NT2/D1 (cell line): ENCODE measurements around the gene WBP4.
"Not testable (repeated sequence)": the region's sequence is repeated elsewhere in the genome, so short reads cannot be mapped to it uniquely, and the experiment has no call there.

Experiments used
- DNase-seq: peaks from one replicate; pipeline ENCODE4 v3.0.0-alpha.2; 2011; ENCODE audit warnings: low read depth, low spot score
- H3K27me3 ChIP-seq: 2 replicates; pipeline ENCODE4 v1.6.0; 2011; ENCODE audit warnings: mild to moderate bottlenecking; ENCODE audit not compliant: insufficient read length, insufficient read depth
- H3K36me3 ChIP-seq: 2 replicates; pipeline ENCODE4 v1.6.1; 2011; ENCODE audit warnings: mild to moderate bottlenecking, low read length, mixed read lengths; ENCODE audit not compliant: insufficient read depth, insufficient read length
- H3K4me1 ChIP-seq: 2 replicates; pipeline ENCODE4 v1.5.1; 2011; ENCODE audit not compliant: insufficient read depth, insufficient read length
- H3K4me3 ChIP-seq: 2 replicates; pipeline ENCODE4 v1.5.1; 2011; ENCODE audit warnings: low read depth; ENCODE audit not compliant: insufficient read length
- H3K9ac ChIP-seq: 2 replicates; pipeline ENCODE4 v1.6.0; 2011; ENCODE audit warnings: low read depth; ENCODE audit not compliant: insufficient read length
- H3K9me3 ChIP-seq: 2 replicates; pipeline ENCODE4 v1.5.1; 2011; ENCODE audit warnings: mild to moderate bottlenecking, low read length; ENCODE audit not compliant: insufficient read depth
- SUZ12 ChIP-seq: IDR thresholded peaks from 2 replicates; pipeline ENCODE4 v1.6.1; 2011; ENCODE audit not compliant: insufficient read length, insufficient read depth; ENCODE audit errors: extremely low read depth
- YY1 ChIP-seq: IDR thresholded peaks from 2 replicates; pipeline ENCODE4 v1.6.1; 2011; ENCODE audit not compliant: insufficient read length, insufficient read depth
- ZNF274 ChIP-seq: IDR thresholded peaks from 2 replicates; pipeline ENCODE4 v1.6.1; 2011; ENCODE audit warnings: mild to moderate bottlenecking, low read depth, low read length

WBP4 gene

DNA sequence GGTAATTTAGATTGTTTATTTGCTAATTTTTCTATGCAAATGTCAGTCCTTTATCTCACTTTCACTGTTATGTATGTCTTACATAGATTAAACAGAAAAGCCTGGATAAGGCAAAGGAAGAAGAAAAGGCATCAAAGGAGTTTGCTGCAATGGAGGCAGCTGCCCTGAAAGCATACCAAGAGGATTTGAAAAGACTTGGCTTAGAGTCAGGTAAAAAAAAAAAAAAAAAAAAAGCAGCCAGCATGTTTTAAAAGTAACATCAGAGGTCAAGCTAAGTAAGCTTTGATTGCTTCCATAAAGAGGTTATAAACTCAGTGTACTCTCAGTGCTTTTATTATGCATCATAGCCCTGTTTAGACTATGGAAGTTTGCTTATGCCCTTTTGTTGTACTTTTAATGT is 3.8 kb downstream of the WBP4 start:
- DNase-seq, result no peak
- H3K4me1 ChIP-seq, result no peaks in the 10 kb centered on the region
- no peaks in the 10 kb centered on the region for H3K27me3 ChIP-seq
- TF ChIP-seq YY1, result no peak
- TF ChIP-seq SUZ12, result no peak
- no peak for TF ChIP-seq ZNF274
- H3K9ac ChIP-seq, result no peak overlapping the region
- peaks cover 58% of the 10 kb centered on the region for H3K36me3 ChIP-seq
- H3K9me3 ChIP-seq, result peaks cover 21% of the 10 kb centered on the region
- no peak overlapping the region for H3K4me3 ChIP-seq

GRCh38 chr13:41074523-41074922 is 13.2 kb downstream of the WBP4 start:
- no peak for DNase-seq
- Histone ChIP-seq H3K4me3 (no peak overlapping the region), H3K4me1 (no peaks in the 10 kb centered on the region), H3K36me3 (peaks cover 67% of the 10 kb centered on the region), H3K27me3 (no peaks in the 10 kb centered on the region), H3K9ac (no peak overlapping the region), H3K9me3 (no peaks in the 10 kb centered on the region)
- TF ChIP-seq YY1 (no peak), ZNF274 (no peak), SUZ12 (no peak)

- TF ChIP-seq ZNF274 (no peak), SUZ12 (no peak), YY1 (no peak)
- Histone ChIP-seq H3K9ac (no peak overlapping the region), H3K9me3 (no peaks in the 10 kb centered on the region), H3K27me3 (no peaks in the 10 kb centered on the region), H3K4me1 (no peaks in the 10 kb centered on the region), H3K36me3 (peaks cover 63% of the 10 kb centered on the region), H3K4me3 (no peak overlapping the region)
- DNase-seq, result no peak
Observed at GRCh38 chr13:41075034-41075433, 13.7 kb downstream of the WBP4 start.

DNA sequence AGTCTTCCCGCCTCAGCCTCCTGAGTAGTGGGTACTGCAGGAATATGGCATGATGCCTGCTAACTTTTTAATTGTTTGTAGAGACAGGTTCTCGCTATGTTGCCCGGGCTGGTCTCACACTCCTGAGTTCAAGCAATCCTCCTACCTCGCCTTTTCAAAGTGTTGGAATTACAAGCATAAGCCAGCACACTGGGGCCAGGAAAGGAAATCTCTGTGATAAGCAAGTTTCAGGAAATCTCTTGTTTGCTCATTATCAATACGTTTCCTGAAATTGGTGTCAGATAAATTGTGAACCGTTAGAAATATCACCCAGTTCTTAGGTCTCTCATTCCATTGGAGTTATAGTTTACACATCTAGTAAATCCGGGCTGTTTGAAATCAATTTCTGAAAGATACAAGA is 14.2 kb downstream of the WBP4 start:
- no peaks in the 10 kb centered on the region for H3K9me3 ChIP-seq
- no peaks in the 10 kb centered on the region for H3K4me1 ChIP-seq
- no peak overlapping the region for H3K4me3 ChIP-seq
- TF ChIP-seq SUZ12 (no peak), YY1 (no peak), ZNF274 (no peak)
- no peaks in the 10 kb centered on the region for H3K27me3 ChIP-seq
- H3K9ac ChIP-seq, result no peak overlapping the region
- DNase-seq, result no peak
- H3K36me3 ChIP-seq, result peaks cover 59% of the 10 kb centered on the region

DNA sequence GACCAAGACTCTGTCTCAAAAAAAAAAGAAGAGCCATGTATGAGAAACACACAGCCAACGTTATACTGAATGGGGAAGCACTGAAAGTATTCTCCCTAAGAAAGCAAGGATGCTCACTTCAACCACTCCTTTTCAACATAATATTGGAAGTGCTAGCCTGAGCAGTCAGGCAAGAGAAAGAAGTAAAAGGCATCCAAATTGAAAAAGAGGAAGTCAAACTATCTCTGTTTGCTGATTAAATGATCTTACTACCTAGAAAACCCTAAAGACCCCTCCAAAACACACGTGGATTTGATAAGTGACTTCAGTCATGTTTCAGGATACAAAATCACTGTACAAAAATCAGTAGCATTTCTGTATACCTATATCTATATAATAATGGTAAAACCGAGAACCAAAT is 16.2 kb downstream of the WBP4 start:
- no peak overlapping the region for H3K9ac ChIP-seq
- TF ChIP-seq ZNF274, result no peak
- no peak for TF ChIP-seq YY1
- no peak for TF ChIP-seq SUZ12
- H3K36me3 ChIP-seq, result peaks cover 48% of the 10 kb centered on the region
- no peaks in the 10 kb centered on the region for H3K4me1 ChIP-seq
- no peak overlapping the region for H3K4me3 ChIP-seq
- H3K27me3 ChIP-seq, result no peaks in the 10 kb centered on the region
- H3K9me3 ChIP-seq, result no peaks in the 10 kb centered on the region
- DNase-seq, result no peak

DNA sequence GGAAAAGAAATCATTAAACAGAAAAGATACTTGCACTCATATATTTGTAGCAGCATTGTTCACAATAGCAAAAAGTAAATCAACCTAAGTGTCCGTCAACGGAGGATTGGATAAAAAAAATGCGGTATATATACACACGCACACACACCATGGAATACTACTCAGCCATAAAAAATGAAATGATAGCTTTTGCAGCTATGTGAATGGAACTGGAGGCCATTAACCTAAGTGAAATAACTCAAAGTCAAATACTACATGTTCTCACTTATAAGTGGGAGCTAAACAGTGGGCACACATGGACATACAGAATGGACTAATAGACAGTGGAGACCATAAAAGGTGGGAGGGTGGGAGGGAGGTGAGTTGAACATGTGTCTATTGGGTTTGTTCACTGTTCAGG is 18.4 kb downstream of the WBP4 start:
- no peak overlapping the region for H3K9ac ChIP-seq
- H3K4me3 ChIP-seq, result no peak overlapping the region
- H3K36me3 ChIP-seq, result peaks cover 47% of the 10 kb centered on the region
- no peak for TF ChIP-seq YY1
- TF ChIP-seq ZNF274, result no peak
- TF ChIP-seq SUZ12, result no peak
- no peaks in the 10 kb centered on the region for H3K27me3 ChIP-seq
- H3K4me1 ChIP-seq, result no peaks in the 10 kb centered on the region
- no peaks in the 10 kb centered on the region for H3K9me3 ChIP-seq
- no peak for DNase-seq

GRCh38 chr13:41085961-41086585 is 24.8 kb downstream of the WBP4 start:
- Histone ChIP-seq H3K4me3 (no peak overlapping the region), H3K4me1 (peaks cover 2% of the 10 kb centered on the region), H3K36me3 (peaks cover 21% of the 10 kb centered on the region), H3K9ac (no peak overlapping the region), H3K9me3 (no peaks in the 10 kb centered on the region), H3K27me3 (no peaks in the 10 kb centered on the region)
- TF ChIP-seq YY1 (no peak), ZNF274 (no peak), SUZ12 (no peak)
- DNase-seq, result peak; percentile 57

GRCh38 chr13:41095681-41096080 is 34.4 kb downstream of the WBP4 start:
- not testable (repeated sequence) for H3K9me3 ChIP-seq, H3K27me3 ChIP-seq, H3K4me1 ChIP-seq, H3K36me3 ChIP-seq, DNase-seq, H3K4me3 ChIP-seq, H3K9ac ChIP-seq

- Histone ChIP-seq H3K4me3 (no peak overlapping the region), H3K4me1 (no peaks in the 10 kb centered on the region), H3K36me3 (no peaks in the 10 kb centered on the region), H3K9ac (no peak overlapping the region), H3K27me3 (no peaks in the 10 kb centered on the region), H3K9me3 (no peaks in the 10 kb centered on the region)
- no peak for DNase-seq
- TF ChIP-seq YY1 (no peak), ZNF274 (no peak), SUZ12 (no peak)
Observed at GRCh38 chr13:41098761-41099160, 37.5 kb downstream of the WBP4 start.
